ENCODE data around the gene SCAPER.

SCAPER gene, protein sequence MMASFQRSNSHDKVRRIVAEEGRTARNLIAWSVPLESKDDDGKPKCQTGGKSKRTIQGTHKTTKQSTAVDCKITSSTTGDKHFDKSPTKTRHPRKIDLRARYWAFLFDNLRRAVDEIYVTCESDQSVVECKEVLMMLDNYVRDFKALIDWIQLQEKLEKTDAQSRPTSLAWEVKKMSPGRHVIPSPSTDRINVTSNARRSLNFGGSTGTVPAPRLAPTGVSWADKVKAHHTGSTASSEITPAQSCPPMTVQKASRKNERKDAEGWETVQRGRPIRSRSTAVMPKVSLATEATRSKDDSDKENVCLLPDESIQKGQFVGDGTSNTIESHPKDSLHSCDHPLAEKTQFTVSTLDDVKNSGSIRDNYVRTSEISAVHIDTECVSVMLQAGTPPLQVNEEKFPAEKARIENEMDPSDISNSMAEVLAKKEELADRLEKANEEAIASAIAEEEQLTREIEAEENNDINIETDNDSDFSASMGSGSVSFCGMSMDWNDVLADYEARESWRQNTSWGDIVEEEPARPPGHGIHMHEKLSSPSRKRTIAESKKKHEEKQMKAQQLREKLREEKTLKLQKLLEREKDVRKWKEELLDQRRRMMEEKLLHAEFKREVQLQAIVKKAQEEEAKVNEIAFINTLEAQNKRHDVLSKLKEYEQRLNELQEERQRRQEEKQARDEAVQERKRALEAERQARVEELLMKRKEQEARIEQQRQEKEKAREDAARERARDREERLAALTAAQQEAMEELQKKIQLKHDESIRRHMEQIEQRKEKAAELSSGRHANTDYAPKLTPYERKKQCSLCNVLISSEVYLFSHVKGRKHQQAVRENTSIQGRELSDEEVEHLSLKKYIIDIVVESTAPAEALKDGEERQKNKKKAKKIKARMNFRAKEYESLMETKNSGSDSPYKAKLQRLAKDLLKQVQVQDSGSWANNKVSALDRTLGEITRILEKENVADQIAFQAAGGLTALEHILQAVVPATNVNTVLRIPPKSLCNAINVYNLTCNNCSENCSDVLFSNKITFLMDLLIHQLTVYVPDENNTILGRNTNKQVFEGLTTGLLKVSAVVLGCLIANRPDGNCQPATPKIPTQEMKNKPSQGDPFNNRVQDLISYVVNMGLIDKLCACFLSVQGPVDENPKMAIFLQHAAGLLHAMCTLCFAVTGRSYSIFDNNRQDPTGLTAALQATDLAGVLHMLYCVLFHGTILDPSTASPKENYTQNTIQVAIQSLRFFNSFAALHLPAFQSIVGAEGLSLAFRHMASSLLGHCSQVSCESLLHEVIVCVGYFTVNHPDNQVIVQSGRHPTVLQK (N-terminal part only)

DNA sequence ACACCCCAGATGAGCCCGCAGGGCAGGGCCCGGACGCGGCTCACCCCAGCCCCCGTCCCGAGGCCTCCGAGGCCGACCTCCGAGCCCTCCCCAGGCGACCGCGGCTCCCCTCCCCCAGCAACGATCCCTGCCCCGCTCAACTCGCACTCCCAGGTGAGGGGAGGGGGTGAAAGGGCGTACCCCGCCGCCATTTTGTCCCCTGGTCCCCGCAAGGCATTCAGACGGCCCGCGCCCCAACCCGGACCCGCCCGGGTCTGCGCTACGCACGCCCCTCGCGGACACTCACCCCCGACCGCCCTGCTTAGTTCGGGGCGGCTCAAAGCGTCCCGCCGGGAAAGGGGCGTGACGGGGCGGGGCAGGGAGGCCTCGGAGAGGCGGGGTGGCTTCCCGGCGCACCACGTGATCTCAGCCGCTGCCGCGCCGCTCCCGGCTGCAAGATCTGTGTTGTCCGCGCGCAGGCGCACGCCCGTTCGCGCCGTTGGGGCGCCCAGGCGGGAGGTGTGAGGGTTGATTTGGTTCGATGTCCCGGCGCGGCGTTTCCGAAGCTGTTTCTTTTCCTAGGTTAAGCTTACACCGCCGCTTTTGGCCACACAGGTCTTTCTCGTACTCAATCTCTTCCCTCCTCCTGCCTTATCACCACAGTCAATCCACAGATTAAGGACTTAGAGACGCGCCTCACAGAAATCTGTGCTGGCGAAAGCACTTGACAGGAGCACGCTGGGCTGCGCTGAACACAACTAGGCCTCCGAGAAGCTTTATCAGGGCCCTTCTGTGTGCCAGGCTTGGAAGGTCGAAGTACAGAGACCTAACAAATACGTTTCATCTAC, at the start of gene SCAPER:
Gene SCAPER (minus strand): TSS at position 328 of the 827 bp plus-strand sequence. CDS start 21,523 bp downstream, outside the sequence.
- DNase-seq (ENCODE audit: low spot score), result peak; percentile 99

DNA sequence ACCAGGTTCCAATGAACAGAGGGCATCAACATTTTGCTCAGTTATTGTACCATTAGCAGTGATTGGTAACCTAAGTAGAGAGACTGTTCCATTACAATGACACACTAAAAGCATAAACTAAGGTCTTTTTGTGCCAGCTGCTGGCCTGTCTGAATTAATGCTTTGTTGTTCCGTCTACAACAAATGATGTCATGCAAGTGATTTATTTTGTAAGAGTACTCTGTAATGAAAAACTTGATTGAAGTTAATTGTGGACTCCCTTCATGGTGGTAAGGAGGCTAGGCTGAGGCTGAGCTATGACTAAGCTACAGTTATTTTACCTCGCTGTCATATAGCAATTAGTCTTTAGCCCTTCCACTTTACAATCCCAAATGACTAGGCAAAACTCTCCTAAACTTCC, 49.6 kb upstream of the SCAPER start:
- no peak for DNase-seq (ENCODE audit: low spot score)

DNA sequence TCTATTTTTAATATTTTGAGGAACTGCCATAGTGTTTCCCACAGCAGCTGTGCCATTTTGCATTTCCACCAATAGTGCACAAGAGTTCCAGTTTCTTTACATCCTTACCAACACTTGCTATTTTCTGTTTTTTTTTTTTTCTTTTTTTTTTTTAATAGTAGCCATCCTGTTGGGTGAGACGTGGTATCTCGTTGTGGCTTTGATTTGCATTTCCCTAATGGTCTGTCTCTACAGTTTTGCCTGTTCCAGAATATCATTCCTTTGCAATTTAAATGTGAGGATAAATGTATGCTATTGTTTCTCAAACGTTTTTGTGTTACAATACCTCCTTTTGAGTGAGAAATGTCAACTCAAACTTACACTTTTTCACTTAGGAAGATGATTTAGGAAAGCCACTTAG, 48.8 kb upstream of the SCAPER start:
- DNase-seq (ENCODE audit: low spot score), result no peak

DNA sequence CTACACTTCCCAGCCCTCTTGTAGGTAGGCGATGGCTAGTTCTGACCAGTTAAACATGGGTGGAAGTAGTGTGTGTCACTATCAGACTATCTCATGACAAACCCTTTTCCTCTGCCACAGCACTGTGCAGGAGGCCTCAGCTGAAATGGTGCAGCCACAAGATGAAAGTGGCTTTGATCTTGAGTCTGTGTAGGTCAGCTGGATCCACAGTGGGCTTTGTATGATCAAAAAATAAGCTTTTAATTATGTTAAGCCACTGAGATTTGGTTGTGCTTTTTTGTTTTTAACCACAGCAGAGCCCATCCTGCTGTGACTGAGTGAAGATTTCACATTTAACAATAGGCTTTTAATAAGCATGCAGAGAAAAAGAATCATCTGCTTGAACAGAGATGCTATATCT, 46.1 kb upstream of the SCAPER start:
- no peak for DNase-seq (ENCODE audit: low spot score)

DNA sequence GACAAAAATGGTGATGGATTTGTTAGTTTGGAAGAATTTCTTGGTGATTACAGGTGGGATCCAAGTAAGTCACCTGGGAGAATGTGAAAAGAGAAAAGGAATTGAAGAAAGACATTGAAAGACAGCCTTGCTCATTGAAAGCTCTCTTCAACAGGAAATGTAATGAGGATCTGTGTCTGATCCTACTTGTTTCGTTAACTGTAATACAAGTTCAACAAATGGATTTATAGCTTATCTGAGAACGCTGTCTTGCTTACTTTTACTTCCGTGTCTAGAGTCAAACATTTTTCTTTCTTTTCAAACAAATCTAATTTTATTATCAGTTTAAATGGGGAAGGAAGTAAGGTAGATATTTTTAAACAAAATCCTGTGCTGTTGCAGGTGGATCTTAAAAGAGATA, 42.3 kb upstream of the SCAPER start:
- DNase-seq (ENCODE audit: low spot score), result no peak

DNA sequence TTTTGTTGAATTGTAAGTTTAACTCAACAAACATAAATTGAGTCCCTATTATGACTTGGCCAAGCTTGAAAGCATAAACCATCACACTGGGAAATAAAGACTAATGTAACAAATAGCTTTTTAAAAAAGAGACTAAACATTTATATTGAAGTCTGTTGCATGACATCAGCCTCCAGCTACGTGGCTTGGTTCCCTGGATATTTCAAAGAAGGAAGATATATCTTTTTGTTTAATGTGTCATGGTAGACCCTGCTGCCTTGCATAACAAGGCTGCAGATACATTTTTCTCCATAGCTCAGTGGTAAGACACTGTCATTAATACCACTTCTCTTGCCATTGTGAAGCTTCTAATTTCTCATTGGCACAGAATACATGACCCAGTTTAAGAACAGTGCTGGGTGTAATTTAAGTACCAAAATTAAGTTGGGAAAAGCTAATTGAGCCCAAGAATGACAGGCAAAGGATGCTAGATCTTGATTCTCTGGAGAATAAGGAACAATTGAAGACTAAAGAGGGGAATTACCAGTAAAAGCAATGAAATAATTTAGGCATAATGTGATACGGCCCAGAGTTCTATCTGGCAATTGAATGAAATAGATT, 40.5 kb upstream of the SCAPER start:
- no peak for DNase-seq (ENCODE audit: low spot score)

DNA sequence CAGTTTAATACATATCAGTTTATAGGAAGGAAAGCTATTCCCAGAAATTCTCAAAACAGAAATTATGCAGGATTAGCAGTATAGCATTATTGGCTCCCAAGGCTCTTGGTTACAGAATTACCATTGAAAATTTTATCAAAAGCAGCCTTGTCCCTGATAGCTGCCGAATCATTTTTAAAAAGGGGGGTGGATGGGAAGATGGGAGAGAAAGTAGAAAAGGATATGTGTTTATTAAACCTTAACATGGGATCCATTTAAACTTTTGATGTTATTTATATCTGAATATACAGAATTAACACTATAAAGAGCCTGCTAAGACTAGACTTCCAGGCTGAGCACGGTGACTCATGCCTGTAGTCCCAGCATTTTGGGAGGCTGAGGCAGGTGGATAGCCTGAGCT, 37.2 kb upstream of the SCAPER start:
- no peak for DNase-seq (ENCODE audit: low spot score)

DNA sequence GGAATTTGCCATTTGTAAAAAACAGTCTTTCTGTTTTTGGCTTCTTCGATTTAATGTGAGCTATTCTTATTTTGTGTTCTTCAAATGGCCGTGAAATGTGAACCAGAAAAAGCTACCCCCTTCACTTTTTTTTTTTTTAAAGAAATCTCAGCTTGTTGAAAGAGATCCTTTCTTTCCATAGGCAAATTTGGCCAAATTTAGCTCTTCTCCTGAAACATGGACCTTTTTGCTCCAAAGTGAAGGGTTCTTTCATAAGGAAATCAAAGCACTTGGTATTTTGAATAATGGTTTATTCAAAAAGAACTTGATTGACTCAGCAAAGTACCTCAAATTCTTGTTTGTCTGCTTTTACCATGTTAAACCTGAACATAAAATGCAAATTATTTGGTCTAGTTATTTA, 36.5 kb upstream of the SCAPER start:
- DNase-seq (ENCODE audit: low spot score), result no peak

DNA sequence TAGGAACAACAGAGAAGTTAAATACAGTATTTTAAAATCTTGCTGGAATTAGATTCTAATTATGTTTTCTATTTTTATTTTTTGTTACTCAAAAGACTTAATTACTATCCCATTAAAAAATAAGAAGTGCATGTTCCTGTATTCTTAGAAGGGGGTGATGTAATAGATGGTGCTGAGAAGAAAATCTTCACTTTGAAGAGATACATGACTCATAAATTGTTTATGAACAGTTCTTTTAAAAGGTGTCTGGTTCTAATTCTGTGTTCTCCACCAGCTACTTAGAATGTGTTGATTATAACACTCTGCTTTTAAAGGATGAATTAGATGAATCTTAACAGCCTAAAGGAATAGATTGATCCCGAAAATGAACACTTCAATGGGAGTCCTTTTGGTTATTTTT, 34.6 kb upstream of the SCAPER start:
- no peak for DNase-seq (ENCODE audit: low spot score)

DNA sequence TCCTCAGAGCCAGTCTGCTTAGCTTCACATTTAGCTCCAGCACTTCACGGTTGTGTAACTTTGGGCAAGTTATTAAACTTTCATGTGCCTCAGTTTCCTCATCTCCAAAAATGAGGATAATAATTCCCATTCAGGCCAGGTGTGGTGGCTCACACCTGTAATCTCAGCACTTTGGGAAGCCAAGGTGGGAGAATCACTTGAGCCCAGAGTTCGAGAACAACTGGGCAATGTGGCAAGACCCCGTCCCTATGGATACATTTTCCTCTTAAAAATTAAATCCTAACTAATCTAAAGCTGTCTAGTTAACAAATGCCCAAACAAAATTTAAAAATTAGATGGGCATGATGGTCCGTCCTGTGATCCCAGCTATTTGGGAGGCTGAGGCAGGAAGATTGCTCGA, 33.6 kb upstream of the SCAPER start:
- no peak for DNase-seq (ENCODE audit: low spot score)

DNA sequence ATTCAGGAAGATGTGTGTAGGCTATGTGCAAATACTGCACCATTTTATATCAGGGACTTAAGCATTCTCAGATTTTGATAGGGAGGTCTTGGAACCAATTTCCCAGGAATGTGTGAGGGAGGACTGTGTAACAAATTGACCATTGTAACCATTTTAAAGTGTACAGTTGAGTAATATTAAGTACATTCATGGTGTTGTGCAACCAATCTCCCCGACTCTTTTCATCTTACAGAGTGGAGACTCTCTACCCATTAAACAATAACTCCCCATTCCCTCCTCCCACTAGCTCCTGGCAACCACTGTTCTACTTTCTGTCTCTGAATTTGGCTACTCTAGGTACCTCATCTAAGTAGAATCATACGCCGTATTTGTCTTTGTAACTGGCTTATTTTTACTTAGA, 31.5 kb upstream of the SCAPER start:
- DNase-seq (ENCODE audit: low spot score), result no peak

DNA sequence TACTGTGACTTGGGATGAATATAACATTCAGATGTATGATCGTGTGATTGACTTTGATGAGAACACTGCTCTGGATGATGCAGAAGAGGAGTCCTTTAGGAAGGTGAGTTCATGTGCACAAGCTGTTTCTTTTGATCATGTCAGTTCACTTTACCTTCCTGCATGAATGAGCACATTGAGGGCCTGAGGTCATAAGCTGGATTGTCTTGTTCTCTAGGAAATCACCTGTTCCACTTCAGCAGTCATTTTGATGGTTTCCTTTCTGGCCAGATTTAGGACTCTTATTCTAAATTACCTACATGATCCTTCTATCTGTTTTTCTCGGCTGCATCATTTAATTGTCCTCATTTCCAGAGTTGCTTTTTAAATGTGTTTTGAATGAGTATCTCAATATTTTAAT, 30.5 kb upstream of the SCAPER start:
- DNase-seq (ENCODE audit: low spot score), result no peak

DNA sequence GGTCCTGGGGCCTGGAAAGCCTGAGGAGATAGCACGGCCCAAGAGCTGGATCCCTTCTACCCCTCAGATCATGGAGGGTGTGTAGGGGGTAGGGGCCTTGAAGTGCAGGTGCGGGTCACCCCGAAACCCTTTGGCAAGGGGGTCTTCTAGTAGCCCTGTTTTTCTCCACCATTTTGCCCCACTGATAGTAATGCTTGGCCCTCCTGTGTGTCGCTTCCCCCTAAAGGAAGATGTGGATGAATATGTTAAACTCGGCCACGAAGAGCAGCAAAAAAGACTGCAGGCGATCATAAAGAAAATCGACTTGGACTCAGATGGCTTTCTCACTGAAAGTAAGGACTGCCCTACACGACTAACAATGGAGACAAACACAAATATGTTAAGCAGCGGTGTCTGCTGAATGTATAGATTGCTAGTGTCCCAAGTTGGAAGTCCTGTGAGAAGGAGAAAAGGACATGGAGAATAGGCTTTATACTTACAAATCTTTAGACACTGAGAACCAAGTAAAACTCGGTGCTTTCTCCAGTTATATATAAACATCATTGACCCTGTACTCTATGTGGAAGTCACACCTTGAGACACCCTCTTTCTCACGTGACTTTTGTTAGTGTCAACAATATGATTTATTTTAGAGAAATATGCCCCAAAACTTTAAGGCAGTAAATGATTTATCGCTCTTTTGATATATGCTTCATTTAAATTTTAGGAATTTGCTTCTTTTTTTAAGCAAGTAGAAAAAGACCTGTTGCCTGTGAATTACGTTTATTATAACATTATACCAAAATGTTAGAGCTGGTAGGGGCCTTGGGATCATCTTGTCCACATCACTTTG, 27.2 kb upstream of the SCAPER start:
- no peak for DNase-seq (ENCODE audit: low spot score)

DNA sequence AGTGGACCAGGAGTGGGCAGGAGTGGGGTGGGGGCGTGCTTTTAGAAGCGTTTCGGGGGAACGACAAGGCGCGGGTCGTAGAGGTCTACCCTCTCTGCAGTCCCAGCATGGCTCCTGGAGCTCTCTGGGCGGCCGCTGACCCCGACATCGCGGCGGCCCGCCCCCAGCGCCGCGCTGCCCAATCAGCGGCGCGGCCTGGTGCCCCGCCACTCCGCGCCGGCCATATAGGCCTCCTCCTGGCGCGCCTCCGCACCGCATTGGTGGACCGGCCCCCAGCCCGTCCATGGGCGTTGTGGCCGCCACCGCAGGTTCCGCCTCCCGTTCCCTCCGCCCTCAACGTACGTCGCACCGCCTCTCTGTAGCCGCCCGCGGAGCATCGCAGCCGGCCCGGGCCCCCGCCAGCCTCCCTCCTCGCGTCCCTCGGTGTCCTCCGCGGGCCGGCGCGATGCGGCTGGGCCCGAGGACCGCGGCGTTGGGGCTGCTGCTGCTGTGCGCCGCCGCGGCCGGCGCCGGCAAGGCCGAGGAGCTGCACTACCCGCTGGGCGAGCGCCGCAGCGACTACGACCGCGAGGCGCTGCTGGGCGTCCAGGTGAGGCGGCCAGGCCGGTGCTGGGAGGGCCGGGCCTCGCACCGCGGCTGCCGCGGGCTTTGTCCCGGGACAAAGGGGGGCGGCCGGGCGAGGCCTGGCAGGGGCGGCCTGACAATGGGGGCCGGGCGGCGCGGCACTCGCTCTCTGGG, 26.4 kb upstream of the SCAPER start, which contains the start of gene RCN2:
Gene RCN2 (plus strand): TSS at position 353 of the 738 bp plus-strand sequence. CDS start 93 bp downstream, at position 446.
- DNase-seq (ENCODE audit: low spot score), result peak; percentile 98

DNA sequence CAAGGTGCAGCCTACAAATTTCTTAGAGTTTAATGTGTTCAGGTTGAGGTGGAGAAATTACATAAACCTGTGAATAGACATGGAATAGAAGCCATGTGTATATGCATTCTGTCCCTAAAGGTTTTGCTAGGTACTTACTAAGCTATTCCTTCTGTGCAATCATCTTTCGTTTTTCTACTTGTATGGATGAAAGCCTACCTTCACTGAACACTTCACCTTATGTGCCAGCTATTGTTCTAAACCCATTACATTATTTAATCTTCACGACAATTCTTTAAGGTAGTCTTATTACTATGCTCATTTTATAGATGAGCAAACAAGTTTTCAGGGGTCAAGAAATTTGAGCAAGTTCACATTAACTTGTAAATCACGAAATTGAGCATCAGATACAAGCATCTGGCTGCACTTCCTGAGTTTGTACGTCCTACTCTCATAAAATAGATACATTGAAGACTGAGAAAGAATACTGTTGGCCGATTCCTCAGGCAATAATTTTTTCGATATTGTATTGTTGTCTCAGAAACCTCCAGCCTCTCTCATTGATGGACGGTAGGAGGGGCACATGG, 25.8 kb upstream of the SCAPER start:
- DNase-seq (ENCODE audit: low spot score), result no peak

DNA sequence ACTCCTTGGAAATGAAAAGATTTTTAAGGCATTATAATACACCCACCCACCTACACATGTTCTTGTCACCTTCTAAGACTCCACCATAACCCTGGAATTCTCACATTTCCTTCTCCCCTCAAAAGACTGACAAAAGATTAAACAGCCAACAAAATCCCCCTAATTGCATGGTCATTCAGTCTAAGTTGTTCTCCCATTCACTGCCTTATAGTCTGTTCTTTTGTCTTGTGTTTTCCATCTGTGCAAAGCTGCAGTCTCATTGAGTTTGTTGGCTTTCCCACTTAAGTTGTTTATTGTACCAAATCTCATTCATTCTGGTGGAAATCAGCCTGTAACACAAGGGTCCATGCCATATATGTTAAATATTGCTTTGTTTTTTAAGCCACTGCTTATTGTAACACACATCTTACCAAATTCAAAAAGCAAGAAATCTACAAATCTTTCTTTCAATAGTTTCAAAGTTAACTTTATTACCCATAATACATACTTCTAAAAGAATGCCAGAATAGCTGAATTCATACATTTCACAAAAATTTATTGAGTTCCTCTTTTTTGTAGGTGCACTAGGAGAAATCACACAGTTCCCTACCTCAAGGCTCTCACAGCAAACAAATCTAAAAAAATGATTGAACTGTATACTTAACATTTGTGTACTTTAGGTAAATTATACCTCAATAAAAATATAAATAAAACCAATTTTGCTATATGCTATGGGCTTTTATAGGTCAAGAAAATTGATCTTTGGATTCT, 24.0 kb upstream of the SCAPER start:
- no peak for DNase-seq (ENCODE audit: low spot score)

DNA sequence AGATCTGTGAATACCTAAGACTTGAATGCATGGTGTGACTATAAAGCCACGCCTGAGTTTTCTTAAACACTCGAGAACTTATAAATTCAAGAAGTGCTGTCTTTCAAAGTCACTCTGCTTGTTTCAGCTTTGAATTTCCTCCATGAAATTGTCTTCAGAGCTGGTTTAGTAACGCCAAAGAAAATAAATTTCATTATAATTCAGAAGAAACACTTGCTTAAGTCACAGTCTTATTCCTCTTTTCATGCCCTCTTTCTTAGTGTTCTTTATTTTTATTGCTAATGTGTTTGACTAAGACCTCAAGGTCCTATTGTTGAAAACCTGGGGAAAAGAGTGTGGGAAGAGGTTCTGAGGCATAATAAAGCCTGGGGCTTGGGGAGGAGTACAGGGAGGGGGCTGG, 23.1 kb upstream of the SCAPER start:
- DNase-seq (ENCODE audit: low spot score), result no peak

DNA sequence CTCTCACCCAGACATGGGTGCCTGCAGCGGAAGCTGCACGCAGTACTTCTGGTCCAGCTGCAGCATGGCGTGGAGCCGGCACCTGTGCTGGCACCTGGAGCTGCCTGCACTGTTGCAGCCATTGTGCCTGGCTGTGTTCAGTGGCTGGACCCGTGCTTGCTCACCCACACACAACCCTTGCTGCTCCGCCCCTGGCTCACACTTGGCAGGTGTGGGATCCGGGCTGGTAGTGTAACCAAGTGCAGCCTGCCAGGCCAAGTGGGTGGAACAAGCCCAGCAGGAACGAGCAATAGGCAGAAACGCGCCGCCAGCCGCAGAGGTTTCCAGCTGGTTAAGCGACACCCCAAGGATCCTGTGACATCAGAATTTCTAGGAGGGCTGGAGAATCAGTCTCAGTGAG, 11.2 kb upstream of the SCAPER start:
- DNase-seq (ENCODE audit: low spot score), result no peak

Data from AG20443 (cell line).